GM23338 (cell line): ENCODE data around the gene MOGAT1. TPM values are rescaled to one million over a fixed set of nuclear protein-coding genes. Genes with fewer than 3 reads are reported as not detected.

Source experiments
- ATAC-seq: fragments of 200-7000 bp; cut with Tn5 transposase; 3 replicates; pipeline ENCODE4 v1.9.1; 2020
- DNase-seq: peaks from one replicate; pipeline ENCODE4 v3.0.0-alpha.2; 2015; ENCODE audit warnings: low spot score
- H2AFZ ChIP-seq: fragments of 200-600 bp; sonication (generic); 2 replicates; pipeline ENCODE4 v1.8.0; 2016; ENCODE audit warnings: antibody characterized with exemption, mild to moderate bottlenecking, moderate library complexity
- H3F3A ChIP-seq: fragments of 200-600 bp; sonication (generic); replicated peaks from 2 replicates; pipeline ENCODE4 v1.8.0; 2017; ENCODE audit warnings: antibody characterized with exemption, mixed run types, low read depth
- H3K27ac ChIP-seq: fragments of 200-600 bp; sonication (generic); 2 replicates; pipeline ENCODE4 v1.6.1; 2016; ENCODE audit warnings: low read depth
- H3K27me3 ChIP-seq: fragments of 200-600 bp; sonication (generic); 2 replicates; pipeline ENCODE4 v1.8.0; 2016; ENCODE audit warnings: mild to moderate bottlenecking, mixed run types, moderate library complexity; ENCODE audit not compliant: insufficient read depth
- H3K36me3 ChIP-seq: fragments of 200-600 bp; sonication (generic); 2 replicates; pipeline ENCODE4 v1.8.0; 2016; ENCODE audit warnings: mild to moderate bottlenecking; ENCODE audit not compliant: insufficient read depth
- H3K4me1 ChIP-seq: fragments of 200-600 bp; sonication (generic); 2 replicates; pipeline ENCODE4 v1.8.0; 2016; ENCODE audit warnings: mild to moderate bottlenecking, moderate library complexity; ENCODE audit not compliant: insufficient read depth
- H3K4me2 ChIP-seq: fragments of 200-600 bp; sonication (generic); 2 replicates; pipeline ENCODE4 v1.7.1; 2017; ENCODE audit warnings: mixed run types
- H3K4me3 ChIP-seq: fragments of 200-600 bp; sonication (generic); 2 replicates; pipeline ENCODE4 v1.6.1; 2016; ENCODE audit warnings: mixed run types
- H3K79me2 ChIP-seq: fragments of 200-600 bp; sonication (generic); replicated peaks from 2 replicates; pipeline ENCODE4 v1.8.0; 2017; ENCODE audit warnings: mild to moderate bottlenecking; ENCODE audit not compliant: insufficient read depth
- H3K9me2 ChIP-seq: fragments of 200-600 bp; sonication (generic); 2 replicates; pipeline ENCODE4 v1.8.0; 2017; ENCODE audit not compliant: insufficient read depth
- H4K20me1 ChIP-seq: fragments of 200-600 bp; sonication (generic); replicated peaks from 2 replicates; pipeline ENCODE4 v1.8.0; 2017; ENCODE audit warnings: mild to moderate bottlenecking; ENCODE audit not compliant: insufficient read depth
- H3K27ac Mint-ChIP-seq: 2 replicates; pipeline ENCODE4 v1.8.0; 2020; ENCODE audit warnings: inconsistent platforms, mild to moderate bottlenecking, moderate library complexity, mixed read lengths
- H3K27me3 Mint-ChIP-seq: 3 replicates; pipeline ENCODE4 v1.8.0; 2022; ENCODE audit warnings: low read depth, mild to moderate bottlenecking, moderate library complexity, mixed read lengths, inconsistent platforms; ENCODE audit not compliant: insufficient read depth, poor library complexity
- H3K36me3 Mint-ChIP-seq: 3 replicates; pipeline ENCODE4 v1.8.0; 2021; ENCODE audit warnings: low read depth, mild to moderate bottlenecking, inconsistent platforms, moderate library complexity, mixed read lengths
- H3K4me1 Mint-ChIP-seq: 3 replicates; pipeline ENCODE4 v1.8.0; 2020; ENCODE audit warnings: mild to moderate bottlenecking, inconsistent platforms, mixed read lengths
- H3K4me3 Mint-ChIP-seq: 3 replicates; pipeline ENCODE4 v1.8.0; 2021; ENCODE audit warnings: moderate library complexity, mild to moderate bottlenecking, inconsistent platforms, mixed read lengths
- H3K9me3 Mint-ChIP-seq: 3 replicates; pipeline ENCODE4 v1.8.0; 2020; ENCODE audit warnings: moderate library complexity, mild to moderate bottlenecking, inconsistent platforms, mixed read lengths
- CREB1 ChIP-seq: fragments of 250-450 bp; sonication (Bioruptor Pico); IDR thresholded peaks from 2 replicates; pipeline ENCODE4 v1.5.0; 2020; ENCODE audit warnings: low read depth, mild to moderate bottlenecking, moderate library complexity
- CTCF ChIP-seq, 2 experiments: fragments of 200-600 bp in 1 of 2; sonication (generic) in 1 of 2; conservative IDR thresholded peaks; 2 replicates each; pipeline versions ENCODE4 v1.5.1 to v1.6.1; 2016 to 2017; ENCODE audit warnings: antibody characterized with exemption in 2 of 2, low read depth in 2 of 2, mild to moderate bottlenecking in 2 of 2, moderate library complexity in 1 of 2
- ETS1 ChIP-seq: IDR thresholded peaks from 2 replicates; pipeline ENCODE4 v1.6.1; 2016; ENCODE audit warnings: antibody characterized with exemption
- EZH2 ChIP-seq: fragments of 200-600 bp; sonication (generic); IDR thresholded peaks from one replicate; pipeline ENCODE4 v1.8.0; 2017; ENCODE audit warnings: antibody characterized with exemption, mild to moderate bottlenecking, low read depth; ENCODE audit not compliant: unreplicated experiment
- EZH2phosphoT487 ChIP-seq: fragments of 200-600 bp; sonication (generic); IDR thresholded peaks from one replicate; pipeline ENCODE4 v1.8.1; 2018; ENCODE audit warnings: antibody characterized with exemption; ENCODE audit not compliant: unreplicated experiment
- JUNB ChIP-seq: IDR thresholded peaks from one replicate; pipeline ENCODE4 v1.6.1; 2016; ENCODE audit warnings: antibody characterized with exemption; ENCODE audit not compliant: unreplicated experiment
- NANOG ChIP-seq: IDR thresholded peaks from 2 replicates; pipeline ENCODE4 v1.6.1; 2016; ENCODE audit warnings: antibody characterized with exemption, borderline replicate concordance
- POLR2AphosphoS5 ChIP-seq: IDR thresholded peaks from 2 replicates; pipeline ENCODE4 v1.6.1; 2016; ENCODE audit warnings: antibody characterized with exemption, low read depth
- REST ChIP-seq: IDR thresholded peaks from one replicate; pipeline ENCODE4 v1.6.1; 2018; ENCODE audit warnings: antibody characterized with exemption; ENCODE audit not compliant: unreplicated experiment
- STAT1 ChIP-seq: IDR thresholded peaks from one replicate; pipeline ENCODE4 v1.6.1; 2016; ENCODE audit warnings: antibody characterized with exemption; ENCODE audit not compliant: unreplicated experiment
- ZNF114 ChIP-seq: fragments of 250-450 bp; sonication (Bioruptor Pico); IDR thresholded peaks from 2 replicates; pipeline ENCODE4 v1.5.0; 2020; ENCODE audit warnings: mild to moderate bottlenecking, moderate library complexity
- ZNF331 ChIP-seq: fragments of 250-450 bp; sonication (Bioruptor Pico); IDR thresholded peaks from 2 replicates; pipeline ENCODE4 v1.5.0; 2020; ENCODE audit warnings: low read depth, mild to moderate bottlenecking, moderate library complexity
- ZNF462 ChIP-seq: fragments of 250-450 bp; sonication (Bioruptor Pico); IDR thresholded peaks from 2 replicates; pipeline ENCODE4 v1.5.0; 2020; ENCODE audit warnings: mild to moderate bottlenecking, moderate library complexity
- polyA plus RNA-seq: library from polyadenylated mRNA; unstranded; fragments of >200 nt; fragmentation: Nextera tagmentation; extraction: Ambion mirVana; gene quantifications from 2 replicates; pipeline ENCODE4 v1.2.1, GENCODE V29; 2016
- total RNA-seq: library from RNA; depleted of rRNA; stranded (reverse); fragments of >200 nt; shearing (Covaris generic); gene quantifications from 2 replicates; pipeline ENCODE4 v1.2.3, GENCODE V29; 2014

The MOGAT1 gene
- total and polyA plus RNA-seq, 2 experiments from 2014 or later = 0.86 to 0.94 TPM

GRCh38 chr2:222756951-222757650, 85.6 kb downstream of the MOGAT1 start:
- Mint-ChIP-seq H3K36me3 (no peaks in the 10 kb centered on the region), H3K4me3 (no peak overlapping the region), H3K27ac (no peak overlapping the region), H3K27me3 (peaks cover 4% of the 10 kb centered on the region), H3K9me3 (no peaks in the 10 kb centered on the region), H3K4me1 (peaks cover 19% of the 10 kb centered on the region)
- TF ChIP-seq EZH2 (no peak), JUNB (no peak), EZH2phosphoT487 (no peak), CREB1 (no peak), ZNF331 (no peak), REST (no peak), ZNF114 (CRISPR knock-in tag) (no peak), CTCF (conservative IDR thresholded peaks at IDR 0.05; ENCODE audit: low read depth in 2 of 2) (no peak), POLR2AphosphoS5 (no peak), STAT1 (no peak), ZNF462 (CRISPR knock-in tag) (no peak), NANOG (no peak), ETS1 (no peak)
- no peak for ATAC-seq
- no peaks in the 10 kb centered on the region for H3K9me2 ChIP-seq
- peaks cover 15% of the 10 kb centered on the region for H3K4me1 ChIP-seq
- no peak for DNase-seq
- H2AFZ ChIP-seq = no peak overlapping the region
- H3K27ac ChIP-seq = no peak overlapping the region
- no peaks in the 10 kb centered on the region for H3K79me2 ChIP-seq
- no peaks in the 10 kb centered on the region for H3K27me3 ChIP-seq
- no peak overlapping the region for H3K4me3 ChIP-seq
- no peak overlapping the region for H3K4me2 ChIP-seq
- no peaks in the 10 kb centered on the region for H3F3A ChIP-seq
- H4K20me1 ChIP-seq = no peaks in the 10 kb centered on the region
- no peaks in the 10 kb centered on the region for H3K36me3 ChIP-seq
